GM19455 (cell line): Measurements from ENCODE around the gene MLPH.

Source experiments
- ATAC-seq: cut with Tn5 transposase; IDR thresholded peaks from one replicate; pipeline ENCODE4 v1.9.1; 2021; ENCODE audit not compliant: unreplicated experiment

MLPH gene

GRCh38 chr2:237598468-237599208, 111.6 kb downstream of the MLPH start:
- no peak for ATAC-seq

- ATAC-seq, result no peak
Observed at GRCh38 chr2:237599465-237600110, 112.5 kb downstream of the MLPH start.

- ATAC-seq, result no peak
Observed at GRCh38 chr2:237600205-237600846, 113.3 kb downstream of the MLPH start.

- ATAC-seq, result no peak
Observed at GRCh38 chr2:237601453-237602116, 114.5 kb downstream of the MLPH start.

DNA sequence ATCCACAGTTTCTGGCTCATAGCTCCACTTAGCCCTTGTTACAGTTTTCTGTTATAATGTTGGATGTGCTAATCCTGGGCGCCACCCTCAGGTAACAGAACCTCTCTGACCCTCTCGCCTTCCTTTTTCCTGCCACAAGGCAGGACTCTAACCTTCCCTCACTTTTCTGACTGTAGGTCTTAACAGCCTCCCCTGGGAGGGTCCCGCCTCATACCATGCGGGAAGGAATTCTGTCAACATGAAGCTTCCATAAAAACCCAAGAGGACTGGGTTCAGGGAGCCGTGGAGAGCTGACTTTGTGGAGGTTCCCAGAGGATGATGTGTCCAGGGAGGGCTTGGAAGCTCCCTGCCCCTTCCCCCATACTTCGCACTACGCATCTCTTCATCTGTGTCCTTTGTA, 115.4 kb downstream of the MLPH start:
- no peak for ATAC-seq

GRCh38 chr2:237603049-237603717, 116.1 kb downstream of the MLPH start:
- ATAC-seq, result no peak

- ATAC-seq, result no peak
Observed at GRCh38 chr2:237603718-237604362, 116.8 kb downstream of the MLPH start.

- no peak for ATAC-seq
Observed at GRCh38 chr2:237604391-237604790, 117.3 kb downstream of the MLPH start.
